Neural progenitor cell (in vitro differentiated cells): ENCODE results near the gene YBX3. TPM values are rescaled to one million over a fixed set of nuclear protein-coding genes. Genes with fewer than 3 reads are reported as not detected.

ENCODE experiments used
- DNase-seq: peaks from one replicate; pipeline ENCODE4 v3.0.0-alpha.2; 2016; ENCODE audit warnings: low spot score
- H2AFZ ChIP-seq: fragments of 200-600 bp; sonication (generic); replicated peaks from 2 replicates; pipeline ENCODE4 v1.6.1; 2016; ENCODE audit warnings: antibody characterized with exemption
- H3F3A ChIP-seq: fragments of 200-600 bp; sonication (generic); 2 replicates; pipeline ENCODE4 v1.6.1; 2016; ENCODE audit warnings: antibody characterized with exemption, low read depth
- H3K27ac ChIP-seq: fragments of 200-600 bp; sonication (generic); 2 replicates; pipeline ENCODE4 v1.5.1; 2016; ENCODE audit warnings: mild to moderate bottlenecking
- H3K27me3 ChIP-seq: fragments of 200-600 bp; sonication (generic); 2 replicates; pipeline ENCODE4 v1.6.1; 2016; ENCODE audit warnings: mild to moderate bottlenecking, moderate library complexity
- H3K36me3 ChIP-seq: fragments of 200-600 bp; sonication (generic); 2 replicates; pipeline ENCODE4 v1.5.1; 2016
- H3K4me1 ChIP-seq: fragments of 200-600 bp; sonication (generic); 2 replicates; pipeline ENCODE4 v1.6.1; 2016; ENCODE audit warnings: mixed run types
- H3K4me2 ChIP-seq: fragments of 200-600 bp; sonication (generic); 2 replicates; pipeline ENCODE4 v1.6.1; 2016
- H3K4me3 ChIP-seq: fragments of 200-600 bp; sonication (generic); 2 replicates; pipeline ENCODE4 v1.5.1; 2016
- H3K79me2 ChIP-seq: fragments of 200-600 bp; sonication (generic); 2 replicates; pipeline ENCODE4 v1.6.1; 2016; ENCODE audit warnings: low read depth
- H3K9ac ChIP-seq: fragments of 200-600 bp; sonication (generic); 2 replicates; pipeline ENCODE4 v1.6.1; 2016
- H3K9me3 ChIP-seq: fragments of 200-600 bp; sonication (generic); 2 replicates; pipeline ENCODE4 v1.5.1; 2016; ENCODE audit warnings: low read depth
- H4K20me1 ChIP-seq: fragments of 200-600 bp; sonication (generic); 2 replicates; pipeline ENCODE4 v1.6.1; 2016; ENCODE audit warnings: low read depth
- H3K27ac Mint-ChIP-seq: 3 replicates; pipeline ENCODE4 v1.8.0; 2021; ENCODE audit warnings: mixed read lengths
- H3K27me3 Mint-ChIP-seq: 2 replicates; pipeline ENCODE4 v1.8.0; 2022; ENCODE audit warnings: low read depth, mild to moderate bottlenecking, inconsistent platforms, moderate library complexity, mixed read lengths; ENCODE audit not compliant: insufficient read depth
- H3K36me3 Mint-ChIP-seq: 3 replicates; pipeline ENCODE4 v1.8.0; 2021; ENCODE audit warnings: mixed read lengths
- H3K4me1 Mint-ChIP-seq: 3 replicates; pipeline ENCODE4 v1.8.0; 2021; ENCODE audit warnings: mixed read lengths
- H3K4me3 Mint-ChIP-seq: 3 replicates; pipeline ENCODE4 v1.8.0; 2021; ENCODE audit warnings: mild to moderate bottlenecking, moderate library complexity, mixed read lengths
- H3K9me3 Mint-ChIP-seq: 3 replicates; pipeline ENCODE4 v1.8.0; 2020; ENCODE audit warnings: mixed read lengths
- CTCF ChIP-seq: fragments of 200-600 bp; sonication (generic); IDR thresholded peaks from 2 replicates; pipeline ENCODE4 v1.5.1; 2017; ENCODE audit warnings: antibody characterized with exemption, mild to moderate bottlenecking
- EZH2 ChIP-seq: fragments of 200-600 bp; sonication (generic); IDR thresholded peaks from 2 replicates; pipeline ENCODE4 v1.6.1; 2017; ENCODE audit warnings: antibody characterized with exemption, mild to moderate bottlenecking, moderate library complexity
- EZH2phosphoT487 ChIP-seq: fragments of 200-600 bp; sonication (generic); IDR thresholded peaks from 2 replicates; pipeline ENCODE4 v1.6.1; 2017; ENCODE audit warnings: antibody characterized with exemption
- total RNA-seq: library from RNA; depleted of rRNA; stranded (reverse); fragments of >200 nt; gene quantifications from 2 replicates; pipeline ENCODE4 v1.2.3, GENCODE V29; 2015; ENCODE audit warnings: low replicate concordance

Gene YBX3
- total RNA-seq, 1 donor from 2014 or later = 78.9 TPM

GRCh38 chr12:10717410-10717809 is 5.7 kb downstream of the YBX3 start:
- no peak for TF ChIP-seq EZH2phosphoT487
- no peak for TF ChIP-seq CTCF
- TF ChIP-seq EZH2 = no peak
- Mint-ChIP-seq H3K27me3 (peaks cover 5% of the 10 kb centered on the region), H3K27ac (no peak overlapping the region), H3K4me3 (no peak overlapping the region), H3K36me3 (peaks cover 14% of the 10 kb centered on the region), H3K4me1 (peaks cover 30% of the 10 kb centered on the region), H3K9me3 (no peaks in the 10 kb centered on the region)
- H3K9me3 ChIP-seq = no peaks in the 10 kb centered on the region
- H4K20me1 ChIP-seq = peaks cover 16% of the 10 kb centered on the region
- peaks cover 8% of the 10 kb centered on the region for H3K36me3 ChIP-seq
- H3K4me2 ChIP-seq = peak overlapping the region; percentile 86
- H3K9ac ChIP-seq = no peak overlapping the region
- no peaks in the 10 kb centered on the region for H3K27me3 ChIP-seq
- H3K79me2 ChIP-seq = peaks cover 69% of the 10 kb centered on the region
- H3K4me3 ChIP-seq = no peak overlapping the region
- no peak overlapping the region for H2AFZ ChIP-seq
- peaks cover 49% of the 10 kb centered on the region for H3K4me1 ChIP-seq
- peak; percentile 28 for DNase-seq
- peaks cover 8% of the 10 kb centered on the region for H3F3A ChIP-seq
- no peak overlapping the region for H3K27ac ChIP-seq

- TF ChIP-seq EZH2phosphoT487 (no peak), CTCF (no peak), EZH2 (no peak)
- Mint-ChIP-seq H3K27me3 (no peaks in the 10 kb centered on the region), H3K27ac (no peak overlapping the region), H3K4me3 (no peak overlapping the region), H3K9me3 (no peaks in the 10 kb centered on the region), H3K36me3 (peaks cover 16% of the 10 kb centered on the region), H3K4me1 (peaks cover 25% of the 10 kb centered on the region)
- peak; percentile 8 for DNase-seq
- Histone ChIP-seq H3K79me2 (peaks cover 63% of the 10 kb centered on the region), H3K9me3 (no peaks in the 10 kb centered on the region), H3K4me3 (no peak overlapping the region), H4K20me1 (peaks cover 16% of the 10 kb centered on the region), H3K4me1 (peaks cover 49% of the 10 kb centered on the region), H3F3A (peaks cover 2% of the 10 kb centered on the region), H3K27ac (no peak overlapping the region), H2AFZ (no peak overlapping the region), H3K4me2 (peak overlapping the region; percentile 86), H3K27me3 (no peaks in the 10 kb centered on the region), H3K9ac (no peak overlapping the region), H3K36me3 (peaks cover 10% of the 10 kb centered on the region)
These were observed 6.3 kb downstream of the YBX3 start for GRCh38 chr12:10716704-10717315.

- Histone ChIP-seq H3K4me1 (peaks cover 45% of the 10 kb centered on the region), H2AFZ (no peak overlapping the region), H3F3A (no peaks in the 10 kb centered on the region), H3K9ac (no peak overlapping the region), H3K4me2 (no peak overlapping the region), H3K79me2 (peaks cover 59% of the 10 kb centered on the region), H3K27me3 (no peaks in the 10 kb centered on the region), H3K27ac (no peak overlapping the region), H3K4me3 (no peak overlapping the region), H3K36me3 (peaks cover 16% of the 10 kb centered on the region), H4K20me1 (peaks cover 15% of the 10 kb centered on the region), H3K9me3 (no peaks in the 10 kb centered on the region)
- peaks cover 16% of the 10 kb centered on the region for H3K36me3 Mint-ChIP-seq
- H3K4me1 Mint-ChIP-seq = peaks cover 22% of the 10 kb centered on the region
- TF ChIP-seq CTCF (no peak), EZH2phosphoT487 (no peak), EZH2 (no peak)
- DNase-seq = no peak
- H3K9me3 Mint-ChIP-seq = no peaks in the 10 kb centered on the region
- H3K4me3 Mint-ChIP-seq = no peak overlapping the region
- H3K27me3 Mint-ChIP-seq = no peaks in the 10 kb centered on the region
- H3K27ac Mint-ChIP-seq = no peak overlapping the region
These were observed 6.8 kb downstream of the YBX3 start for GRCh38 chr12:10716277-10716676.
